ENCODE measurements around the gene EXOC4.

DNA sequence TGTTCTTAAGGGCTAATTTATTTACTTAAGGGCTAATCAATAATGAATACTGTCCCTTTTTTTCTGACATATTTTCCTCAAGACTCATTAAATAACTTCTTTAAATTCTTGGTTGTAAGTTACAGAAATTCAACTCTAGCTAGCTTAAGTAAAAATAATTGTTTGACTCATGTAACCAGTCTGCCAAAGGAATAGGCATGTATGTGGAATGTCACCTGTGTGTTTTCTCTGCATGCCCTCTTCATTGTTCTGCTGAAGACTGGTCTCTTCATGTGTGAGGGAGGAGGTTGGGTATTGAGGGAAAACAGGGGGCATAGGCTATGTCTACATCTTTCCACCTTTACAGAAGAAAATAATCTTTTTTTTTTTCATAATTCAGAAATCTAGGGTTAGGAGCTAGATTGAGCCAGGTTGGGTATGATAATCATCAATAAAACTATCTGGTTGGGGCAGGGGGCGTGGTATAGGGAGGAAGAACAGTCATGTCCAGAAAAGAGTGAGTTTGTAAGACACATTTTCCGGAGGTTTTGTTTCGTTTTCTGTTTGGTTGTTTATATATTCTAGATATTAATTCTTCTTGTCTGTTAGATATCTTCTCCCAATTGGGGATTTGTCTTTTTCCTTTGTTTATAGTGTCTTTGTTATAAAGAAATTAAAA is 37.9 kb downstream of the EXOC4 start:
- no peak for TF ChIP-seq GATA3 (IDR thresholded peaks at IDR 0.05; ENCODE audit: low read depth, low read length)
- no peak for TF ChIP-seq GATA2 (IDR thresholded peaks at IDR 0.05; ENCODE audit: low read depth, low read length)

Measured in SH-SY5Y (cell line).